Kasumi-1 (cell line): Measurements from ENCODE around the gene BAG5.
"Not testable (repeated sequence)": the region's sequence is repeated elsewhere in the genome, so short reads cannot be mapped to it uniquely, and the experiment has no call there.

Experiments used
- DNase-seq, 2 experiments: peaks; one replicate each; lab custom pipeline; 2025; lab: John Stamatoyannopoulos, UW

The BAG5 gene

GRCh38 chr14:103562429-103563225 is at the start of gene BAG5, which contains the start of gene COA8:
Gene BAG5, minus strand, starts transcription at chr14:103562657. Its CDS starts 1,493 bp downstream, at chr14:103561164.
Gene COA8, plus strand, starts transcription at chr14:103562960. Its CDS starts 42 bp downstream, at chr14:103563002.
- DNase-seq = peak; percentile 62 to 65

DNA sequence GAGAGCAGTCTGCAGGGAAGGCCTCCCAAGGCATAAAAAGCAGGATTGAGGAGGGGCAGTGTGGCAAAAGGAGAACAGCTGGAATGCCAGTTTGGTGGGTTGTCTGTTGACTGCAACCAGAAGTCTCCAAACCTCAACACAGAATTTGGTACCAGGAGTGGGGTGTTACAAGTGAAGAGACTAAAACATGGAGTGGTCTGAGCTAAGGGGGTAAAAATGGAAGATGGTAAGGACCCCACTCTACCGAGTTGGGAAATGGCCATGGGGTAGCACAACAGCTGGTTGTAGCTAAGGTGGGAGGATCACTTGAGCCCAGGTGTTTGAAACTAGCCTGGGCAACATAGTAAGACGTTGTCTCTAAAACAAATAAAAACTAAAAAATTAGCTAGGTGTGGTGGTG is 48.8 kb upstream of the BAG5 start:
- DNase-seq = no peak

- not testable (repeated sequence) for DNase-seq
Measured at GRCh38 chr14:103609081-103609480, 46.6 kb upstream of the BAG5 start.

- no peak for DNase-seq
Measured at GRCh38 chr14:103607822-103608221, 45.4 kb upstream of the BAG5 start.

DNA sequence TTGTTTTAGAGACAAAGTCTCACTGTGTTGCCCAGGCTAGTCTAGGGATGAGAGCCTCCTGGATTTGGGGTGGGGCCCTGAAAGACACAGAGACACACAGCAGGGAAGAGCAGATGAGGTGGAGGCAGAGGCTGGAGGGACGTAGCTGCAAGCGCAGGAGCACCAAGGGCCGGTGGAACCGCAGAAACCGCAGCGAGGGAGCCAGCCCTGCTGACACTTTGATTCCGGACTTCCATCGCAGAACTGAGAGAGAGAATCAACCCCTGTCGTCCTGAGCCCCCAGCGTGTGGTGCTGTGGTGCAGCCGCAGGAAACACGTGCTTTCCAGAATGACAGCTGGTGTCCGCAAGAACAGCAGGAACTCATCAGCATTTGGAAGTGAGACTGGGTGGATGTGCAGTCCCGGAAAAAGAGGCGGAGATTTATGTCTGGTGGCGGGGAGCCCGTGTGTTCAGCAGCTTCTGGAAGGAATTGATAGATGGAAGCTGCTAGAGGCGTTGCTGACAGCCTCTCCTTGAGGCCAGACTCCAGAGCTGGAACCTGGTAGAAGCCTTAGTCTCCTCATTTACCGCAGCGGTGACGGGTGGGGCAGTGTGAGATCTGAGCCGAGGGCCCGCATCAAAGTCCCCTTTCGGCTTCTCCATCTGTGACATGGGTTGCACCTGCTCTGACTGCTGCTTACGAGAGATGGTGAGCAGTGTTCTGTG is 44.7 kb upstream of the BAG5 start:
- DNase-seq = peak; percentile 94 to 98

- no peak for DNase-seq
Measured at GRCh38 chr14:103604620-103605019, 42.2 kb upstream of the BAG5 start.

- no peak for DNase-seq
Measured at GRCh38 chr14:103600503-103600902, 38.0 kb upstream of the BAG5 start.

GRCh38 chr14:103597623-103598377 is 35.3 kb upstream of the BAG5 start:
- no peak for DNase-seq

DNA sequence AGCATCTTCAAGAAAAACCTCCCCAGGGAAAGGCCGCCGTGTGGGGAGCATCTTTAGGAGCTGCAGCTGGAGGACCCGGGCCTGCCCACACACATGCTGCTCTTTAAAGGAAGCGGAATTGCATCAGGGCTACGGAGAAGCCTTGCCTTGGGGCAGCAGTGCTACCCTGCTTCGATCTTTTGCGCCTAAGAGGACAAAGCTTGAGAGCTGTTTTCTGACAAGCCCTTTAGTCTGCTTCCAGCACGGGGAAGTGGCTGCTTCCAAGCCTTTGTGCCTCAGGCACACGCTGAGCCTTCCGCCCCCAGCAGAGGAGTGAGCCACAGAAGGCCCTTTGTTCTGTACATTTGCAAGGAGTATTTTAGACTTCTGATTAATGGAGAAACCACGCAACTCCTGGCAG is 31.8 kb upstream of the BAG5 start:
- no peak for DNase-seq

GRCh38 chr14:103593577-103593976 is 31.1 kb upstream of the BAG5 start:
- DNase-seq = no peak

DNA sequence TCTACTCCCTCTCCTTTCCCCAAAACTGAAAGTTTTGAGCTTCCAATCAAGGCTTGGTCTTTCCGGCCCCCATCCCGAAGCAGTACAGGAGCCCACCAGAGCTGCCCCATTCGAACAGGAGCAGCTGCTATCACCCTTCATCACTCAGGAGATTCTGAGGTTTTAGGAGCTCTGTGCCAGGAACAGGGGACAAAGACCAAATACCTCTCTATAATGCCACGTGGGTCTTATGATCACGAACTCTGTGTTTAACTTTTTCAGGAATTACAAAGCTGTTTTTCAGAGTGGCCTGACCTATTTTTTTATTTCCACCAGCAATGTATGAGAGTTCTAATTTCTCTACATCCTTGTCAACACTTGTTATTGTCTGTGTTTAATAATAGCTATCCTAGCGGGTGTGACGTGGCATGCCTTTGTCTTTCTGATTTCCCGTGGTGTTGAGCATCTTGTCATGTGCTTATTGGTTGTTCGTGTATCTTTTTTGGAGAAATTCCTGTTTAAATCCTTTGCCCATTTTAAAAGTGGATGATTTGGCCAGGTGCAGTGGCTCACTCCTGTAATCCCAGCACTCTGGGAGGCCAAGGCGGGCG is 22.0 kb upstream of the BAG5 start:
- DNase-seq = no peak

DNA sequence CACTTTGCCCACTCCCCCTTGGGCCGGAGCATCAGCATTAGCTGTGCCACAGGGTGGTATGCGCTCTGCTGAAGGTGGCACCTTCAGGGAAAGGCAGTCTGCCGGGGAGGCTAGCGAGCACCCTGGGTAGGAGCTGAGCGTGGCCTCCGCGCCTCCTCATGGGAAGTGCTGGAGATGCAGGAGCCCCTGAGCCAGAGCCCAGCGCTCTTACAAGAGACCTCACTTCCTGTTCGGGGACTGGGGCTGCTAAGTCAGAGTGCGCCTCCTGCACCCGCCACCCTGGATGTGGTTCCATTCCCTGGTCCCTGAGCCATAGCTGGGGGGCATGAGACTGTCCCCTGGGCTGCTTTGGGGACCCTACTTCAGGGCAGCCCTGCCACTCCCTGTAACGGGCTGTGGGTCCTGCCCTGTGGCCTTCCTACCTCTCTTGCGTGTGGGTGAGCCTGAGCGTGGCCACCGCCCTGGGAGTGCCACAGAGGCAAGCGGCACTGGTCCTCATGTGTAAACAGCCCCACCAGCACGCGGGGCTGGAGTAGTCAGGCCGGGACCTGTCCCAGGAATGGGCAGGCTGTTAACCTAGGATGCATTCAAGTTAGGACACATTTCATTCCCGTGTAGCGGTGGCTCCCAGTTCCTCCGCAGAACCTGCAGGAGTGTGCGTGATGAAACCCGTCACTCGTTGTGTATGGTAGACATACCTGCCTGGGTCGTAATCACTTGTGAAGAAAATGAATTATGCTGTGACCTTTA is 19.7 kb upstream of the BAG5 start:
- no peak for DNase-seq

- no peak for DNase-seq
Measured at GRCh38 chr14:103581206-103581605, 18.7 kb upstream of the BAG5 start.

DNA sequence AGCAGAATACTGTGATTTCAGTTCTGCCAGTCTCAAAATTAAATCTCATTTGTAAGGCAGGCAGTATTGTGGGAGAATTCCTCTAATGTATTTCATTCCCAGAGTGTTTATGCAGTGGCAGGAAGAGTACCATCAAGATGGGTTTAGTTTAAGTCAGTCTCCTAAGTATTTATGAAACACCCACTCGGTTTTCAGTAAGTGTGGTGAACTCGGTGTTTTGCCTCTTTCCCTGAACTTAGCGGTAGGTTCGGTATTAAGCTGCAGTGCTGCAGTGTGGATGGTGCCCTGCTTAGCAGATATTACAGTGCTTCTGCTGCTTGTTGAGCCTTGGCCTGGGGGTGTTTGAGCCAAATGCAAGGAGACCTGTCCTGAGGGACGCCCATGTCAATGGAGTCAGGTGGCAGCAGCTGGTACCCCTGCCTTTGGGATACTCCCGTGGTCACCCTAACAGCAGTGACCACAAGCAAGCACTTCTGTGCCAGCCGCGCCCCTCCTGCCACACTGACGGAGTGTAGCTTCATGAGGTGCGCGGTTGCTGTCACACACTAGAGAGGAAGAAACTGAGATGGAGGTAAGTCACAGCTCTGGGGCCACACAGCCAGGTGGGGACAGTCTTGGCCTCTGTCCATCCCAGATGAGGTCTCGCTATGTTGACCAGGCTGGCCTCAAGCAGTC is 16.1 kb upstream of the BAG5 start:
- no peak for DNase-seq

- no peak for DNase-seq
Measured at GRCh38 chr14:103576371-103577024, 14.0 kb upstream of the BAG5 start.

GRCh38 chr14:103574707-103575285 is 12.3 kb upstream of the BAG5 start:
- DNase-seq = no peak

DNA sequence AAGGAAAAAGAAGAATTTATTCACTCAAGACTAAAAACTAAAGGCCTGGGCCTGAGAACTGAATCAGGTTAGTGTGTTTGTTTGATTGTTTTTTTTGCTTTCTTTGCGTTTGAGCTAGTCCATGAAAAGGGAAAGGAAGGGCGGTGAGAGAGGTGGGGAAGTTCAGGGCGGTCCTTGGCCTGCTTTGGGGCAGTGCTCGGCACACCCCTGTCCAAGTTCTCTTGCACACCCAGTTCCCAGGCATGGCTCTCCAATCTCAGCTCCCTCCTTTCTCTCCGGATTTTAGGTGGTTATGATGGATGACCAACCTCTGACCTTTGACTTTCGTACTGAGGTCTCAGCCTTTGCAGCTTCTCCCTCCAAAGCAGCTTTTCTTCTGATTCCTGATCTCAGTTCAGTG is 11.6 kb upstream of the BAG5 start:
- DNase-seq = no peak

- no peak for DNase-seq
Measured at GRCh38 chr14:103569408-103569807, 7.0 kb upstream of the BAG5 start.

DNA sequence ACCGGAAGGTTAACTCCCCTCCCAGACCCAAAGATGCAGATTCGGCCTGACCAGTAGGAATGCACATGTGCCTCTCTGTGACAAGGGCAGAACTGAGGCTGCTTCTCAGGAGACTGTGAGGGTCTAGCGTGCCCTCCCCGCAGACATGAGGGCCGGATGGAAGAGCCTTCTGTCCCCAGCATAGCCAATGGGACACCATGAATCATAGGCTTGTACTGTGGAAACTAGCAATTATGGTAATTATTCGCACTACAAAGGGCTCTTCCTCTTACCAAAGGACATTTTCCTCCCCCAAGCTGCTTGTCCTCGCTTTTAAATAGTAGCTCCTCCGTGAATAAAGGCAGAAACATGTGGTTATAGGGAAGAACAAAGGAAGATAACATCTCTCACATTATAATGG is 6.5 kb upstream of the BAG5 start:
- DNase-seq = no peak
